IMR-90 (cell line): ENCODE results near the gene SECISBP2.

Experiments used
- BHLHE40 ChIP-seq: fragments of 150-350 bp; IDR thresholded peaks from 2 replicates; pipeline ENCODE4 v1.6.1; 2016; ENCODE audit warnings: mild to moderate bottlenecking, low read depth, low read length
- CEBPB ChIP-seq: IDR thresholded peaks from 2 replicates; pipeline ENCODE4 v1.6.1; 2012; ENCODE audit warnings: low read depth, low read length, improper control_type of control experiment
- CTCF ChIP-seq: conservative IDR thresholded peaks from 2 replicates; pipeline ENCODE4 v1.5.1; 2012; ENCODE audit warnings: mild to moderate bottlenecking, low read depth, low read length, improper control_type of control experiment
- ELK1 ChIP-seq: fragments of 150-350 bp; IDR thresholded peaks from 2 replicates; pipeline ENCODE4 v1.6.1; 2016; ENCODE audit warnings: low read depth, mild to moderate bottlenecking, low read length, moderate library complexity, borderline replicate concordance
- POLR2A ChIP-seq: IDR thresholded peaks from 2 replicates; pipeline ENCODE4 v1.6.1; 2012; ENCODE audit warnings: mild to moderate bottlenecking, low read depth, low read length

- TF ChIP-seq CEBPB (no peak), CTCF (no peak), BHLHE40 (no peak), ELK1 (no peak), POLR2A (no peak)
These were observed 80.3 kb downstream of the SECISBP2 start for GRCh38 chr9:89398621-89399020.
